Measurements from ENCODE around the gene CCDC70. TPM values are rescaled to one million over a fixed set of nuclear protein-coding genes. Genes with fewer than 3 reads are reported as not detected.

Gene CCDC70
- polyA plus RNA-seq, 1 donor from 2014 or later, result not detected

GRCh38 chr13:51883226-51883600 lies 21.4 kb downstream of the CCDC70 start:
- Histone ChIP-seq H3F3A (ENCODE audit: insufficient read depth, low read length, poor library complexity, severe bottlenecking) (no peaks in the 10 kb centered on the region), H3K9ac (ENCODE audit: low read length) (no peak overlapping the region), H3K4me3 (ENCODE audit: low read length) (no peak overlapping the region), H3K9me2 (ENCODE audit: insufficient read depth, low read length) (no peaks in the 10 kb centered on the region), H3K27me3 (ENCODE audit: insufficient read depth, low read depth, low read length) (no peaks in the 10 kb centered on the region), H3K79me2 (replicated peaks; ENCODE audit: insufficient read depth, low read length) (no peaks in the 10 kb centered on the region), H3K36me3 (ENCODE audit: insufficient read depth, low read length) (no peaks in the 10 kb centered on the region), H4K20me1 (ENCODE audit: insufficient read depth) (no peaks in the 10 kb centered on the region), H3K27ac (ENCODE audit: low read length) (no peak overlapping the region), H3K4me2 (ENCODE audit: low read length) (no peak overlapping the region), H3K9me3 (ENCODE audit: low read length) (no peaks in the 10 kb centered on the region), H2AFZ (ENCODE audit: low read depth, low read length) (no peak overlapping the region)
- TF ChIP-seq EP300 (conservative IDR thresholded peaks at IDR 0.05; ENCODE audit: poor library complexity, severe bottlenecking) (no peak), CTCF (IDR thresholded peaks at IDR 0.05; ENCODE audit: poor library complexity, severe bottlenecking) (no peak), SMC3 (conservative IDR thresholded peaks at IDR 0.05; ENCODE audit: poor library complexity) (no peak), TAF1 (IDR thresholded peaks at IDR 0.05; ENCODE audit: low read depth) (no peak), POLR2AphosphoS5 (IDR thresholded peaks at IDR 0.05) (no peak), MXI1 (conservative IDR thresholded peaks at IDR 0.05; ENCODE audit: poor library complexity, severe bottlenecking) (no peak), REST (IDR thresholded peaks at IDR 0.05; ENCODE audit: borderline replicate concordance) (no peak), EZH2 (IDR thresholded peaks at IDR 0.05; ENCODE audit: borderline replicate concordance, insufficient read depth, low read length, poor library complexity, severe bottlenecking) (no peak), RAD21 (conservative IDR thresholded peaks at IDR 0.05) (no peak)

- Histone ChIP-seq H3K27ac (ENCODE audit: low read length) (no peak overlapping the region), H2AFZ (ENCODE audit: low read depth, low read length) (no peak overlapping the region), H3K9me2 (ENCODE audit: insufficient read depth, low read length) (no peaks in the 10 kb centered on the region), H3K9ac (ENCODE audit: low read length) (no peak overlapping the region), H3F3A (ENCODE audit: insufficient read depth, low read length, poor library complexity, severe bottlenecking) (no peaks in the 10 kb centered on the region), H3K4me2 (ENCODE audit: low read length) (no peak overlapping the region), H4K20me1 (ENCODE audit: insufficient read depth) (no peaks in the 10 kb centered on the region), H3K9me3 (ENCODE audit: low read length) (no peaks in the 10 kb centered on the region), H3K36me3 (ENCODE audit: insufficient read depth, low read length) (no peaks in the 10 kb centered on the region), H3K27me3 (ENCODE audit: insufficient read depth, low read depth, low read length) (no peaks in the 10 kb centered on the region), H3K4me3 (ENCODE audit: low read length) (no peak overlapping the region), H3K79me2 (replicated peaks; ENCODE audit: insufficient read depth, low read length) (no peaks in the 10 kb centered on the region)
- no peak for TF ChIP-seq MXI1 (conservative IDR thresholded peaks at IDR 0.05; ENCODE audit: poor library complexity, severe bottlenecking)
- no peak for TF ChIP-seq EZH2 (IDR thresholded peaks at IDR 0.05; ENCODE audit: borderline replicate concordance, insufficient read depth, low read length, poor library complexity, severe bottlenecking)
- TF ChIP-seq EP300 (conservative IDR thresholded peaks at IDR 0.05; ENCODE audit: poor library complexity, severe bottlenecking), result no peak
- no peak for TF ChIP-seq RAD21 (conservative IDR thresholded peaks at IDR 0.05)
- no peak for TF ChIP-seq CTCF (IDR thresholded peaks at IDR 0.05; ENCODE audit: poor library complexity, severe bottlenecking)
- TF ChIP-seq SMC3 (conservative IDR thresholded peaks at IDR 0.05; ENCODE audit: poor library complexity), result no peak
- no peak for TF ChIP-seq POLR2AphosphoS5 (IDR thresholded peaks at IDR 0.05)
- no peak for TF ChIP-seq TAF1 (IDR thresholded peaks at IDR 0.05; ENCODE audit: low read depth)
- no peak for TF ChIP-seq REST (IDR thresholded peaks at IDR 0.05; ENCODE audit: borderline replicate concordance)
Observed at GRCh38 chr13:51885651-51886050, 23.9 kb downstream of the CCDC70 start.

All from neural cell (in vitro differentiated cells).